ENCODE data around the gene MPHOSPH10. TPM values are rescaled to one million over a fixed set of nuclear protein-coding genes. Genes with fewer than 3 reads are reported as not detected.
"Not testable (repeated sequence)": the region's sequence is repeated elsewhere in the genome, so short reads cannot be mapped to it uniquely, and the experiment has no call there.

Gene MPHOSPH10, protein sequence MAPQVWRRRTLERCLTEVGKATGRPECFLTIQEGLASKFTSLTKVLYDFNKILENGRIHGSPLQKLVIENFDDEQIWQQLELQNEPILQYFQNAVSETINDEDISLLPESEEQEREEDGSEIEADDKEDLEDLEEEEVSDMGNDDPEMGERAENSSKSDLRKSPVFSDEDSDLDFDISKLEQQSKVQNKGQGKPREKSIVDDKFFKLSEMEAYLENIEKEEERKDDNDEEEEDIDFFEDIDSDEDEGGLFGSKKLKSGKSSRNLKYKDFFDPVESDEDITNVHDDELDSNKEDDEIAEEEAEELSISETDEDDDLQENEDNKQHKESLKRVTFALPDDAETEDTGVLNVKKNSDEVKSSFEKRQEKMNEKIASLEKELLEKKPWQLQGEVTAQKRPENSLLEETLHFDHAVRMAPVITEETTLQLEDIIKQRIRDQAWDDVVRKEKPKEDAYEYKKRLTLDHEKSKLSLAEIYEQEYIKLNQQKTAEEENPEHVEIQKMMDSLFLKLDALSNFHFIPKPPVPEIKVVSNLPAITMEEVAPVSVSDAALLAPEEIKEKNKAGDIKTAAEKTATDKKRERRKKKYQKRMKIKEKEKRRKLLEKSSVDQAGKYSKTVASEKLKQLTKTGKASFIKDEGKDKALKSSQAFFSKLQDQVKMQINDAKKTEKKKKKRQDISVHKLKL
- 10 to 100 TPM; 19.9 to 25.6 TPM for total RNA-seq
- polyA plus RNA-seq (ENCODE audit: insufficient read depth, low read depth, low replicate concordance) = 6.4 TPM
- long read RNA-seq, donor 1, transcript MPHOSPH10-201 (11 exons, 2,484 nt) = major isoform, 6 of 19 reads
- long read RNA-seq, donor 1, partial matches to known transcripts = 9 of 19 reads
- long read RNA-seq, donor 1, other reads (novel, unspliced or antisense) = 0 of 19 reads
- long read RNA-seq, donor 2, partial matches to known transcripts = 12 of 18 reads
- long read RNA-seq, donor 2, other reads (novel, unspliced or antisense) = 0 of 18 reads

DNA sequence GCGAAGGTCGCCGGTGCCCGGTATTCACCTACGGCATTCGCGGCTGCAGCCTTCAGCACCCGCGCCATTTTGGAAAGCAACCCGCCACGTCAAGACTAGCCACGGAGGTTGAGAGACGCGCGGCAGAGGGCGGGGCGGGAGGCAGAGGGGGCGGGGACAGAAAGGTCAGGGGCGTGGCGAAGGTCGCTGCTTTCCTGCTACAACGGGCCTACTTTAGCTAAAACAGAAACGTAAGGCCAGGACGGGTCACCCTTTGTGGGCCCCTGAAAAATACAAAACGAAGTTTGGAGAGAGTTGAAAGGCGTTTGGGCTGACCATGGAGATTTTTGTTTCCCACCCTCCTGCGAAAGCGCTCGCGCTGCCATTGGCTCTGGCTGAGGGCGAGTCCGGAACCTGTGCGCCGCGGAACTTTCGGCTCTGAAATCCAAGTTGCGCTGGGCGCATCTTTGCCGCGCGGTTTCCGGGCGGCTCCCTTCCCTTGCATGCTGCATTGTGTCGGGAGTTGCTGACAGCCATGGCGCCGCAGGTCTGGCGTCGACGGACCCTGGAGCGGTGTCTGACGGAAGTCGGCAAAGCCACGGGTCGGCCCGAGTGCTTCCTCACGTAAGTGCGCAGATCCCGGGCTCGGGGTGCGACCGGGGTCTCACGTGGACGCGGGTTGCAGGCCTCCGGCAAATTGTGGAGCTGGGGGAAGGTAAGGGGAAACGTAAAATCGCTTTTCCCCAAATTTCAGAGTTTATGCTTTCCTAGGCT lies at the start of gene MPHOSPH10, which contains the start of gene MCEE:
Gene MPHOSPH10, plus strand, starts transcription at position 483 of the 753 bp plus-strand sequence. Its CDS starts 32 bp downstream, at position 515.
Gene MCEE, minus strand, starts transcription at position 78 of the 753 bp plus-strand sequence. Its CDS starts 10 bp downstream, at position 68.
- H3K9me3 ChIP-seq = no peaks in the 10 kb centered on the region
- H3K36me3 ChIP-seq (ENCODE audit: low read depth, missing control alignments) = no peaks in the 10 kb centered on the region
- peak within 1 kb of the TSS; percentile 92 to 94 for H3K4me3 ChIP-seq
- intact Hi-C loops (cut with DNase I; ENCODE audit: low total_unique reads) = no loop called here
- DNase-seq = peak; percentile 95
- peaks cover 20% of the 10 kb centered on the region for H3K4me1 ChIP-seq
- TF ChIP-seq, protein P1, sequence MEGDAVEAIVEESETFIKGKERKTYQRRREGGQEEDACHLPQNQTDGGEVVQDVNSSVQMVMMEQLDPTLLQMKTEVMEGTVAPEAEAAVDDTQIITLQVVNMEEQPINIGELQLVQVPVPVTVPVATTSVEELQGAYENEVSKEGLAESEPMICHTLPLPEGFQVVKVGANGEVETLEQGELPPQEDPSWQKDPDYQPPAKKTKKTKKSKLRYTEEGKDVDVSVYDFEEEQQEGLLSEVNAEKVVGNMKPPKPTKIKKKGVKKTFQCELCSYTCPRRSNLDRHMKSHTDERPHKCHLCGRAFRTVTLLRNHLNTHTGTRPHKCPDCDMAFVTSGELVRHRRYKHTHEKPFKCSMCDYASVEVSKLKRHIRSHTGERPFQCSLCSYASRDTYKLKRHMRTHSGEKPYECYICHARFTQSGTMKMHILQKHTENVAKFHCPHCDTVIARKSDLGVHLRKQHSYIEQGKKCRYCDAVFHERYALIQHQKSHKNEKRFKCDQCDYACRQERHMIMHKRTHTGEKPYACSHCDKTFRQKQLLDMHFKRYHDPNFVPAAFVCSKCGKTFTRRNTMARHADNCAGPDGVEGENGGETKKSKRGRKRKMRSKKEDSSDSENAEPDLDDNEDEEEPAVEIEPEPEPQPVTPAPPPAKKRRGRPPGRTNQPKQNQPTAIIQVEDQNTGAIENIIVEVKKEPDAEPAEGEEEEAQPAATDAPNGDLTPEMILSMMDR (IDR thresholded peaks at IDR 0.05) = peak in 1 of 3 experiments; percentile 2
- TF ChIP-seq POLR2A (IDR thresholded peaks at IDR 0.05) = no peak
- no peaks in the 10 kb centered on the region for H3K27me3 ChIP-seq
- 0% methylated on average over 45 to 67 of the region's 67 CpGs for WGBS, 2 donors
- peak within 1 kb of the TSS; percentile 79 to 93 for H3K27ac ChIP-seq

DNA sequence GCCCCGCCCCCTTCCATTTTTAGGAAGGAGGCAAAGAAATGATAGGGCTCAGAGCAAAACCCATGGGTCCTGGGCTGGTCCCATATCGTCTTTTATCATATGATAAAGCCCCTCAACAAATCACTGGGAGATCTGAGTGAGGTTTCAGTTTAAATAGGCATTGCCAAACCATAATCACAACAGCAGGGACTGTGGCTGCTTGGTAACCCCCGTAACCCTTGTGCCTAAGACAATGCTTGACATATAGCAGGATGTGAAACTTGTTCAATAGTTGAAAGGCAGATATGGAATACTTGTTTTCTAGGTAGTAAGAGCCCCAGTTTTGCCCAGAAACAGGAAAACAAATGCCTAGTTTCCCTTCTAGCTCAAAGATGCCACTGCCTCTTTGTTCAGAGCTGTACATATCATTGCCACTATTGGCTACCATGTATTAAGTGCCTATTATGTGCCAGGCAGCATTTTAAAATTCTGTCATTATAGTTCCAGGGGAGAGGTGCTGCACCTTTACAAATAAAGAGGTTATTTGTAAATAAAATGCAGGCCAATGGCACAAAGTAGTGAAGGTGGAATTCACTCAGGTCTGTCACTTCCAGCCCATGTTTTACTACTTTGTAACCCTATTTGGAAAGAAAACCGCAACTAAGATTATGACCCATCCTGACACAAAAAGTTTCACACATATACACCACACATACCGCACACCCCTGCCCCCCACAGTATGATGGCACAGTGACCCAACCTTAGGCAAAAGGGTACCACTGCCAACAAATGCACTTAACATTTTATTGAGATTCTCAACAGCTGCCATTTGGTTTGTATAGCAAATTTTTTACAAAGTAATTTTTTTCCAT lies 47.8 kb upstream of the MPHOSPH10 start:
- DNase-seq = no peak
- Histone ChIP-seq H3K36me3 (ENCODE audit: low read depth, missing control alignments) (no peaks in the 10 kb centered on the region), H3K27ac (no peak overlapping the region), H3K9me3 (no peaks in the 10 kb centered on the region), H3K4me1 (no peaks in the 10 kb centered on the region), H3K27me3 (no peaks in the 10 kb centered on the region), H3K4me3 (no peak overlapping the region)
- no peak for TF ChIP-seq POLR2A (IDR thresholded peaks at IDR 0.05)
- TF ChIP-seq, protein P1 (IDR thresholded peaks at IDR 0.05) = no peak
- WGBS, 2 donors = 82% methylated on average over 5 of the region's 5 CpGs
- intact Hi-C loops (cut with DNase I; ENCODE audit: low total_unique reads) = no loop called here

DNA sequence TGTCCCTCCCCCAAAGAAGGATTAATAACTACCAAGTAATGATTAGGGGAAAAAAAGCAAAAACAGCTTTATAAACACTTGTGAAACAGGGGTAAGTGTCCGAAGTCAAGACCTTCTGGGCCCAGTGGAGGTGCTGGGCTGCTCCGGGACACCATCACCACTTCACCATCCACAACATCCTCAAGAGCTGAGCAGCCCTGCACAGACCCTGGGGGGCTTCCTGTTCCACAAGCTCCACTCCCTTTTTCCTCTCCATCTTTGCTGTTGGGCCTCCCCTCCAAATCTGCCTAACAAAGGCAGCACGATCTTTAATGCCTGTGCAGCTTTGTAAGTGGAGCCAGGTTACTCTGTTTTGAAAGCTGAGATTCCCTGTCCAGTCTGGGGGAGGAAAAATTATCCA lies 47.1 kb upstream of the MPHOSPH10 start:
- H3K27ac ChIP-seq; H3K36me3 ChIP-seq (ENCODE audit: low read depth, missing control alignments); H3K9me3 ChIP-seq; intact Hi-C loops (cut with DNase I; ENCODE audit: low total_unique reads); H3K27me3 ChIP-seq; H3K4me3 ChIP-seq; H3K4me1 ChIP-seq; DNase-seq: not testable (repeated sequence)
- WGBS, 2 donors = no CpG with 5 or more reads among the region's 3 CpGs

DNA sequence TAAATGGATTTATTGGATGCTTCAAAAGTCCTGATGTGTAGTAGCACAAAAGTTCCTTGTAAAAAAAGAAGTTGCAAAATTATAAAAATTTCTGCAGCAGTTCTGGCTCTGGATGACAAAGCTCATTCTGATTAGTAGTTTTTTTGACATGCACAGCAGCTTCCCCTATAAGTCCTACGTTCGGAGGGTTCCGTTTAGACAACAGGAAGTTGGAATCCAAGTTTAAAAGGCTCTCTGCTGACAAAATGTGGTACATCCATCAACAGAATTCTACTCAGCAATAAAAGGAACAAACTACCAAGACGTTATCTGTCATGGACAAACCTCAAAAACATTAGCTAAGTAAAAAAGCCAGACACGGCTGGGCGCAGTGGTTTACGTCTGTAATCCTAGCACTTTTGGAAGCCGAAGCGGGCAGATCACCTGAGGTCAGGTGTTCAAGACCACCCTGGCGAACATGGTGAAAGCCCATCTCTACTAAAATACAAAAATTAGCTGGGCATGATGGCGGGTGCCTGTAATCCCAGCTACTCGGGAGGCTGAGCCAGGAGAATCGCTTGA lies 46.6 kb upstream of the MPHOSPH10 start:
- DNase-seq; H3K36me3 ChIP-seq (ENCODE audit: low read depth, missing control alignments); H3K27me3 ChIP-seq; H3K4me3 ChIP-seq; H3K27ac ChIP-seq; intact Hi-C loops (cut with DNase I; ENCODE audit: low total_unique reads); H3K9me3 ChIP-seq; H3K4me1 ChIP-seq: not testable (repeated sequence)
- 60 to 67% methylated on average over 10 of the region's 13 CpGs for WGBS, 2 donors

DNA sequence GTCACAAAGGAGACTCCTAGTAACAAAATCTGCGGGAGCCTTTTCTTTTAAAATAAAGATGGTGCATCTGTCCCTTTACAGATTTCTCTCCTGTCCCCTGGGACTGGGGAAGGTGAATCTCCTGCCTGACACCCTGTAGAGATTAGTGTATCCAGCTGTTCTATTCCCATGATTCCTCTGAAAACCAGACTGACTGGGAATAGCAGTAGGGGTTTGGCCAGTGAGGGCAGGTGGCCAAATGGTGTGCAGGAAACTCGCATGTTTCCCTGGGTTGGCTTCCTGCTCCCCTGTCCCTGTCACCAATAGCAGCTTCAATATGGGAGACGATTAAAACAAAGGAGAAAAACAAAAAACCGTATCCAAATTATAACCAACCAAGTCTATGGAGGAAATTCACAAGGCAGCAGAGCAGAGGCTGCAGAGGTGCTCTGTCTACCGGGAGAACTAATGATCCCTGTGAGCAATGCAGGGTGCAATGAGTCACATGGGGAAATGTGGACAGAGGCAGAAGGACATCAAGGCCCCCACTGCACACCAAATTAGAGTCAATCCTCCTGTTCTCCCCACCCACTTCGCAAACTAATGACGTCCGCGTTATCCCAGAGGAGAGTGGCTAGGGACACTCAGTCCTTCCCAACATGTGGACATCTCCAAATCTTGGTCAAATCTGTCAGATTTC lies 45.0 kb upstream of the MPHOSPH10 start:
- DNase-seq; H3K4me3 ChIP-seq; H3K27ac ChIP-seq; intact Hi-C loops (cut with DNase I; ENCODE audit: low total_unique reads); H3K4me1 ChIP-seq; H3K9me3 ChIP-seq; H3K27me3 ChIP-seq; H3K36me3 ChIP-seq (ENCODE audit: low read depth, missing control alignments): not testable (repeated sequence)
- WGBS, 2 donors = 64 to 69% methylated on average over 9 of the region's 9 CpGs

DNA sequence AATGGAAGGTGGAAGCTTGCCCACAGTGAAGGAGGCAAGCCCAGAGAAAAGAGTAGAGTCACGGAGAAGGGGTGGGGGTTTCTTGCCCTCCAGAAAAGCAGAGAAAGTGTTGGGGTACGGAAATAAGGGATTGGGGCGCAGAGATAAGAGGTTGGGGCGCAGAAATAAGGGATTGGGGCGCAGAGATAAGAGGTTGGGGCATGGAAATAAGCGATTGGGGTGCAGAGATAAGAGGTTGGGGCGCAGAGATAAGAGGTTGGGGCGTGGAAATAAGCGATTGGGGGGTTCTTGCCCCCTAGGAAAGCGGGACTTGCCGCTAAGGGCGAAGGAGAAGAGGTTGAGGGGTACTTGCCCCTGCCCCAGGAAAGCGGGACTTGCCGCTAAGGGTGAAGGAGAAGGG lies 41.0 kb upstream of the MPHOSPH10 start:
- 88 to 90% methylated on average over 14 of the region's 14 CpGs for WGBS, 2 donors
- H3K27me3 ChIP-seq; intact Hi-C loops (cut with DNase I; ENCODE audit: low total_unique reads): not testable (repeated sequence)

DNA sequence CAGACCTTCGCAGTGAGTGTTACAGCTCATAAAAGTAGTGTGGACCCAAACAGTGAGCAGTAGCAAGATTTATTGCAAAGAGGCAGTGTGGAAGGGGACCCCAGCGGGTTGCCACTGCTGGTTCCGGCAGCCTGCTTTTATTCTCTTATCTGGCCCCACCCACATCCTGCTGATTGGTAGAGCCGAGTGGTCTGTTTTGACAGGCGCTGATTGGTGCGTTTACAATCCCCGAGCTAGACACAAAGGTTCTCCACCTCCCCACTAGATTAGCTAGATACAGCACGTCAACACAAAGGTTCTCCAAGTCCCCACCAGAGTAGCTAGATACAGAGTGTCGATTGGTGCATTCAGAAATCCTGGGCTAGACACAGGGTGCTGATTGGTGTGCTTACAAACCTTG lies 38.6 kb upstream of the MPHOSPH10 start:
- intact Hi-C loops (cut with DNase I; ENCODE audit: low total_unique reads); H3K27ac ChIP-seq; H3K4me1 ChIP-seq; H3K4me3 ChIP-seq; H3K9me3 ChIP-seq; H3K36me3 ChIP-seq (ENCODE audit: low read depth, missing control alignments); DNase-seq; H3K27me3 ChIP-seq: not testable (repeated sequence)
- WGBS, 2 donors = 64 to 71% methylated on average over 9 of the region's 9 CpGs

More for the DNA sequence above, 41.0 kb upstream of the MPHOSPH10 start:
- DNase-seq; H3K9me3 ChIP-seq; H3K27ac ChIP-seq; H3K4me1 ChIP-seq; H3K36me3 ChIP-seq (ENCODE audit: low read depth, missing control alignments); H3K4me3 ChIP-seq: not testable (repeated sequence)
